HUDEP-2 (cell line): ENCODE data around the gene ANKRD28.
"Not testable (repeated sequence)": the region's sequence is repeated elsewhere in the genome, so short reads cannot be mapped to it uniquely, and the experiment has no call there.

ENCODE experiments used
- DNase-seq, 76 experiments: peaks; one replicate each; lab custom pipeline; 2025; ENCODE audit not compliant: unreplicated experiment in 76 of 76; lab: John Stamatoyannopoulos, UW

ANKRD28 gene

GRCh38 chr3:15778332-15778858, 19.4 kb downstream of the ANKRD28 start:
- DNase-seq = no peak

GRCh38 chr3:15774931-15775560, 22.7 kb downstream of the ANKRD28 start:
- not testable (repeated sequence) for DNase-seq

GRCh38 chr3:15771444-15771843, 26.3 kb downstream of the ANKRD28 start:
- DNase-seq = no peak

- no peak for DNase-seq
These were observed 28.4 kb downstream of the ANKRD28 start for GRCh38 chr3:15769256-15769915.

GRCh38 chr3:15768421-15769255, 29.1 kb downstream of the ANKRD28 start:
- DNase-seq = no peak

GRCh38 chr3:15766406-15766805, 31.4 kb downstream of the ANKRD28 start:
- DNase-seq = no peak

- no peak for DNase-seq
These were observed 39.5 kb downstream of the ANKRD28 start for GRCh38 chr3:15758295-15758694.

- no peak for DNase-seq
These were observed 40.0 kb downstream of the ANKRD28 start for GRCh38 chr3:15757824-15758223.

GRCh38 chr3:15756505-15756904, 41.3 kb downstream of the ANKRD28 start:
- no peak for DNase-seq

- DNase-seq = no peak
These were observed 42.0 kb downstream of the ANKRD28 start for GRCh38 chr3:15755780-15756179.

GRCh38 chr3:15755181-15755580, 42.6 kb downstream of the ANKRD28 start:
- no peak for DNase-seq

GRCh38 chr3:15754047-15754446, 43.7 kb downstream of the ANKRD28 start:
- no peak for DNase-seq

- no peak for DNase-seq
These were observed 44.6 kb downstream of the ANKRD28 start for GRCh38 chr3:15753056-15753710.

- DNase-seq = no peak
These were observed 46.9 kb downstream of the ANKRD28 start for GRCh38 chr3:15750879-15751278.

GRCh38 chr3:15750143-15750542, 47.6 kb downstream of the ANKRD28 start:
- no peak for DNase-seq

GRCh38 chr3:15745896-15746295, 51.9 kb downstream of the ANKRD28 start:
- DNase-seq = not testable (repeated sequence)

- DNase-seq = no peak
These were observed 53.6 kb downstream of the ANKRD28 start for GRCh38 chr3:15744176-15744575.

- DNase-seq = no peak
These were observed 54.2 kb downstream of the ANKRD28 start for GRCh38 chr3:15743587-15744009.

- not testable (repeated sequence) for DNase-seq
These were observed 55.5 kb downstream of the ANKRD28 start for GRCh38 chr3:15742236-15742635.

- not testable (repeated sequence) for DNase-seq
These were observed 59.2 kb downstream of the ANKRD28 start for GRCh38 chr3:15738616-15739005.

- DNase-seq = no peak
These were observed 66.8 kb downstream of the ANKRD28 start for GRCh38 chr3:15731024-15731423.
